Stimulated activated CD8-positive, alpha-beta memory T cell treated with anti-CD3 and anti-CD28 coated beads, Interleukin-2, amount 100 ng/mL, for 48 hours (primary cell): Measurements from ENCODE around the gene FRMPD2.
"Not testable (repeated sequence)": the region's sequence is repeated elsewhere in the genome, so short reads cannot be mapped to it uniquely, and the experiment has no call there.

Source experiments
- DNase-seq, 2 donors: peaks; one replicate each; pipeline ENCODE4 v3.0.0-alpha.2; 2020; ENCODE audit warnings: low read depth in 2 of 2

The FRMPD2 gene

GRCh38 chr10:48289501-48290238 lies 15.2 kb upstream of the FRMPD2 start:
- peak; percentile 19 to 23 for DNase-seq

- DNase-seq: no peak
Measured at GRCh38 chr10:48288661-48289060, 14.2 kb upstream of the FRMPD2 start.

GRCh38 chr10:48287417-48288391 lies 13.2 kb upstream of the FRMPD2 start:
- no peak for DNase-seq

- DNase-seq: no peak
Measured at GRCh38 chr10:48286356-48286755, 11.9 kb upstream of the FRMPD2 start.

- no peak for DNase-seq
Measured at GRCh38 chr10:48285710-48286109, 11.2 kb upstream of the FRMPD2 start.

GRCh38 chr10:48284811-48285210 lies 10.3 kb upstream of the FRMPD2 start:
- DNase-seq: no peak

- no peak for DNase-seq
Measured at GRCh38 chr10:48284002-48284546, 9.6 kb upstream of the FRMPD2 start.

GRCh38 chr10:48282829-48283228 lies 8.3 kb upstream of the FRMPD2 start:
- DNase-seq: no peak

GRCh38 chr10:48281697-48282096 lies 7.2 kb upstream of the FRMPD2 start:
- not testable (repeated sequence) for DNase-seq

- no peak for DNase-seq
Measured at GRCh38 chr10:48279081-48279751, 4.7 kb upstream of the FRMPD2 start.

GRCh38 chr10:48277093-48277492 lies 2.6 kb upstream of the FRMPD2 start:
- no peak for DNase-seq

- no peak for DNase-seq
Measured at GRCh38 chr10:48273741-48274140, 755 bp downstream of the FRMPD2 start.

- no peak for DNase-seq
Measured at GRCh38 chr10:48272682-48273081, 1.8 kb downstream of the FRMPD2 start.

- DNase-seq: no peak
Measured at GRCh38 chr10:48271047-48271730, 3.3 kb downstream of the FRMPD2 start.

- DNase-seq: peak in 1 of 2 donors; percentile 15
Measured at GRCh38 chr10:48266528-48266927, 8.0 kb downstream of the FRMPD2 start.

- no peak for DNase-seq
Measured at GRCh38 chr10:48258105-48258504, 16.4 kb downstream of the FRMPD2 start.

GRCh38 chr10:48257407-48257961 lies 17.0 kb downstream of the FRMPD2 start:
- DNase-seq: no peak

GRCh38 chr10:48255722-48256121 lies 18.8 kb downstream of the FRMPD2 start:
- DNase-seq: no peak

- no peak for DNase-seq
Measured at GRCh38 chr10:48254750-48255512, 19.6 kb downstream of the FRMPD2 start.

- DNase-seq: no peak
Measured at GRCh38 chr10:48253970-48254657, 20.4 kb downstream of the FRMPD2 start.
